H9 (cell line): ENCODE measurements around the gene AKNA. TPM values are rescaled to one million over a fixed set of nuclear protein-coding genes. Genes with fewer than 3 reads are reported as not detected.

Source experiments
- DNase-seq: peaks from one replicate; pipeline ENCODE4 v3.0.0-alpha.2; 2017
- H2AFZ ChIP-seq: one replicate; pipeline ENCODE4 v1.6.1; 2013; ENCODE audit warnings: mild to moderate bottlenecking, low read length, control low read depth, moderate library complexity
- H2AK5ac ChIP-seq: 2 replicates; pipeline ENCODE4 v1.6.1; 2013; ENCODE audit warnings: low read length, control low read depth, mixed read lengths; ENCODE audit not compliant: insufficient read length
- H2BK120ac ChIP-seq: one replicate; pipeline ENCODE4 v1.6.1; 2013; ENCODE audit warnings: low read depth, mild to moderate bottlenecking, low read length, control low read depth, inconsistent platforms; ENCODE audit not compliant: poor library complexity, severe bottlenecking
- H2BK12ac ChIP-seq: 2 replicates; pipeline ENCODE4 v1.6.1; 2013; ENCODE audit warnings: low read length, control low read depth, mixed read lengths, low read depth; ENCODE audit not compliant: insufficient read length
- H2BK15ac ChIP-seq: 2 replicates; pipeline ENCODE4 v1.6.1; 2013; ENCODE audit warnings: low read depth, low read length, control low read depth
- H2BK20ac ChIP-seq: one replicate; pipeline ENCODE4 v1.6.1; 2013; ENCODE audit warnings: low read depth, mild to moderate bottlenecking, low read length, control low read depth, inconsistent platforms; ENCODE audit not compliant: poor library complexity, severe bottlenecking
- H2BK5ac ChIP-seq: 2 replicates; pipeline ENCODE4 v1.6.1; 2013; ENCODE audit warnings: low read length, control low read depth, mixed read lengths; ENCODE audit not compliant: insufficient read length
- H3K14ac ChIP-seq: 2 replicates; pipeline ENCODE4 v1.6.1; 2013; ENCODE audit warnings: low read length, control low read depth; ENCODE audit not compliant: insufficient read depth
- H3K18ac ChIP-seq: 2 replicates; pipeline ENCODE4 v1.6.1; 2013; ENCODE audit warnings: low read depth, mild to moderate bottlenecking, mixed read lengths, low read length, control low read depth; ENCODE audit not compliant: insufficient read length
- H3K23ac ChIP-seq: 2 replicates; pipeline ENCODE4 v1.6.1; 2013; ENCODE audit warnings: low read length, control low read depth, mixed read lengths, low read depth; ENCODE audit not compliant: insufficient read length
- H3K23me2 ChIP-seq: 2 replicates; pipeline ENCODE4 v1.6.1; 2013; ENCODE audit warnings: low read depth, mild to moderate bottlenecking, mixed read lengths, low read length, control low read depth; ENCODE audit not compliant: insufficient read length, poor library complexity, severe bottlenecking
- H3K27ac ChIP-seq: 2 replicates; pipeline ENCODE4 v1.5.1; 2013; ENCODE audit warnings: low read length, control low read depth, mixed read lengths, low read depth; ENCODE audit not compliant: insufficient read length
- H3K27me3 ChIP-seq: 2 replicates; pipeline ENCODE4 v1.6.1; 2013; ENCODE audit warnings: low read length, control low read depth, inconsistent platforms; ENCODE audit not compliant: insufficient read depth
- H3K4ac ChIP-seq: 2 replicates; pipeline ENCODE4 v1.6.1; 2013; ENCODE audit warnings: low read depth, mild to moderate bottlenecking, control low read depth, inconsistent platforms, low read length, moderate library complexity
- H3K4me1 ChIP-seq: 2 replicates; pipeline ENCODE4 v1.6.1; 2013; ENCODE audit warnings: low read length, control low read depth, inconsistent platforms; ENCODE audit not compliant: insufficient read depth
- H3K4me2 ChIP-seq: 2 replicates; pipeline ENCODE4 v1.6.1; 2013; ENCODE audit warnings: low read length, control low read depth, mixed read lengths; ENCODE audit not compliant: insufficient read length, insufficient read depth
- H3K56ac ChIP-seq: 2 replicates; pipeline ENCODE4 v1.6.1; 2013; ENCODE audit warnings: low read depth, mild to moderate bottlenecking, mixed read lengths, low read length, control low read depth; ENCODE audit not compliant: insufficient read length
- H3K79me1 ChIP-seq: 2 replicates; pipeline ENCODE4 v1.6.1; 2013; ENCODE audit warnings: low read depth, mild to moderate bottlenecking, moderate library complexity, low read length, control low read depth, inconsistent platforms; ENCODE audit not compliant: insufficient read depth, poor library complexity, severe bottlenecking
- H3K79me2 ChIP-seq: 2 replicates; pipeline ENCODE4 v1.6.1; 2013; ENCODE audit warnings: low read length, control low read depth, inconsistent platforms; ENCODE audit not compliant: insufficient read depth
- H3K9ac ChIP-seq: 2 replicates; pipeline ENCODE4 v1.6.1; 2013; ENCODE audit warnings: low read length, control low read depth, mixed read lengths; ENCODE audit not compliant: insufficient read length; ENCODE audit errors: extremely low read depth
- H3K9me3 ChIP-seq: one replicate; pipeline ENCODE4 v1.6.1; 2013; ENCODE audit warnings: low read depth, low read length, inconsistent platforms; ENCODE audit not compliant: control insufficient read depth
- H3T11ph ChIP-seq: one replicate; pipeline ENCODE4 v1.6.1; 2013; ENCODE audit warnings: mild to moderate bottlenecking, low read length, control low read depth, inconsistent platforms
- H4K20me1 ChIP-seq: one replicate; pipeline ENCODE4 v1.6.1; 2013; ENCODE audit not compliant: control insufficient read depth, insufficient read length, insufficient read depth
- H4K5ac ChIP-seq: 2 replicates; pipeline ENCODE4 v1.6.1; 2013; ENCODE audit warnings: low read depth, mild to moderate bottlenecking, mixed read lengths, low read length, control low read depth; ENCODE audit not compliant: insufficient read length
- H4K8ac ChIP-seq: replicated peaks from 2 replicates; pipeline ENCODE4 v1.6.1; 2013; ENCODE audit warnings: low read length, control low read depth, mixed read lengths, low read depth; ENCODE audit not compliant: insufficient read length
- H4K91ac ChIP-seq: 2 replicates; pipeline ENCODE4 v1.6.1; 2013; ENCODE audit warnings: low read depth, mild to moderate bottlenecking, moderate library complexity, mixed read lengths, low read length, control low read depth; ENCODE audit not compliant: insufficient read length
- H3K27ac Mint-ChIP-seq, 3 experiments: 2 replicates in 2 of 3; 3 replicates in 1 of 3; pipeline ENCODE4 v1.8.0; 2020 to 2021; ENCODE audit warnings: mixed read lengths in 3 of 3, mild to moderate bottlenecking in 1 of 3, moderate library complexity in 1 of 3
- H3K27me3 Mint-ChIP-seq: 2 replicates; pipeline ENCODE4 v1.8.0; 2021; ENCODE audit warnings: low read depth, mild to moderate bottlenecking, moderate library complexity, mixed read lengths
- H3K36me3 Mint-ChIP-seq, 3 experiments: 2 replicates in 2 of 3; 3 replicates in 1 of 3; pipeline ENCODE4 v1.8.0; 2020 to 2021; ENCODE audit warnings: low read depth in 3 of 3, mixed read lengths in 3 of 3; ENCODE audit not compliant: insufficient read depth in 1 of 3
- H3K4me1 Mint-ChIP-seq, 2 experiments: 2 replicates each; pipeline ENCODE4 v1.8.0; 2020; ENCODE audit warnings: mixed read lengths in 2 of 2
- H3K4me3 Mint-ChIP-seq, 2 experiments: 2 replicates in 1 of 2; 3 replicates in 1 of 2; pipeline ENCODE4 v1.8.0; 2020 to 2021; ENCODE audit warnings: mild to moderate bottlenecking in 2 of 2, mixed read lengths in 2 of 2, moderate library complexity in 1 of 2
- H3K9me3 Mint-ChIP-seq, 2 experiments: 2 replicates in 1 of 2; 3 replicates in 1 of 2; pipeline ENCODE4 v1.8.0; 2020; ENCODE audit warnings: mild to moderate bottlenecking in 2 of 2, mixed read lengths in 2 of 2, moderate library complexity in 1 of 2
- WGBS: extraction: QIAGEN DNeasy Blood & Tissue Kit; methylation state at CpG from one replicate; pipeline ENCODE4 v1.1.7; 2013; ENCODE audit warnings: missing lambda C conversion rate, low lambda C conversion rate, mixed read lengths; ENCODE audit not compliant: insufficient read length; ENCODE audit errors: extremely low coverage; 5-methylcytosine and 5-hydroxymethylcytosine counted together
- total RNA-seq: library from RNA; stranded (reverse); gene quantifications from 2 replicates; pipeline ENCODE4 v1.2.1, GENCODE V29; 2021
- TF ChIP-seq, protein P1 (sequence below): fragments of 200-600 bp; sonication (generic); conservative IDR thresholded peaks from 3 replicates; pipeline ENCODE4 v1.8.0; 2021; ENCODE audit warnings: antibody characterized with exemption, mild to moderate bottlenecking

Gene AKNA
- total RNA-seq, 1 experiment from 2014 or later: 19.7 TPM

DNA sequence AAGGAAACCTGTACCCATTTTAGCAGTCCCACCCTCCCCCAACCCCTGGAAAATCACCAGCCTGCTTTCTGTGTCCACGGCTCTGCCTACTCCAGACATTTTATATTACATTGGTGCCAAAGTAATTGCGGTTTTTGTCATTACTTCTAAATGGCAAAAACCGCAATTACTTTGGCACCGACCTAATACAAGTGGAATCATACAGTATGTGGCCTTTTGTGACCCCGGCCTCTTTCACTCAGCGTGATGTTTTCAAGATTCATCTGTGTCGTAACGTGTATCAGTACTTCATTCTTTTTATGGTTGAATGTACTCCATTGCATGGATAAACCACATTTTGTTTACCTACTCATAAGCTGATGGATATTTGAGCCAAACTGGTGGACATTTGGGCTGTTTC, 74.6 kb downstream of the AKNA start:
- no peak overlapping the region for H4K91ac ChIP-seq
- no peak overlapping the region for H2BK15ac ChIP-seq
- no peak for DNase-seq

More for the DNA sequence above, 74.6 kb downstream of the AKNA start:
- Histone ChIP-seq H3K27me3 (no peaks in the 10 kb centered on the region), H4K20me1 (no peaks in the 10 kb centered on the region), H3K9ac (no peak overlapping the region), H3K23ac (no peak overlapping the region), H3K56ac (no peak overlapping the region), H3K9me3 (no peaks in the 10 kb centered on the region), H3K27ac (no peak overlapping the region), H3K4me2 (no peak overlapping the region), H2BK12ac (no peak overlapping the region), H3K4me1 (no peaks in the 10 kb centered on the region), H2BK20ac (no peak overlapping the region), H3K79me2 (no peaks in the 10 kb centered on the region), H3T11ph (no peak overlapping the region), H3K23me2 (no peaks in the 10 kb centered on the region), H3K4ac (no peak overlapping the region), H4K8ac (no peak overlapping the region), H4K5ac (no peak overlapping the region), H2BK120ac (no peak overlapping the region), H2AK5ac (no peak overlapping the region), H3K14ac (no peak overlapping the region), H3K79me1 (no peaks in the 10 kb centered on the region), H2AFZ (no peak overlapping the region), H3K18ac (no peak overlapping the region), H2BK5ac (no peak overlapping the region)
- TF ChIP-seq, protein P1, sequence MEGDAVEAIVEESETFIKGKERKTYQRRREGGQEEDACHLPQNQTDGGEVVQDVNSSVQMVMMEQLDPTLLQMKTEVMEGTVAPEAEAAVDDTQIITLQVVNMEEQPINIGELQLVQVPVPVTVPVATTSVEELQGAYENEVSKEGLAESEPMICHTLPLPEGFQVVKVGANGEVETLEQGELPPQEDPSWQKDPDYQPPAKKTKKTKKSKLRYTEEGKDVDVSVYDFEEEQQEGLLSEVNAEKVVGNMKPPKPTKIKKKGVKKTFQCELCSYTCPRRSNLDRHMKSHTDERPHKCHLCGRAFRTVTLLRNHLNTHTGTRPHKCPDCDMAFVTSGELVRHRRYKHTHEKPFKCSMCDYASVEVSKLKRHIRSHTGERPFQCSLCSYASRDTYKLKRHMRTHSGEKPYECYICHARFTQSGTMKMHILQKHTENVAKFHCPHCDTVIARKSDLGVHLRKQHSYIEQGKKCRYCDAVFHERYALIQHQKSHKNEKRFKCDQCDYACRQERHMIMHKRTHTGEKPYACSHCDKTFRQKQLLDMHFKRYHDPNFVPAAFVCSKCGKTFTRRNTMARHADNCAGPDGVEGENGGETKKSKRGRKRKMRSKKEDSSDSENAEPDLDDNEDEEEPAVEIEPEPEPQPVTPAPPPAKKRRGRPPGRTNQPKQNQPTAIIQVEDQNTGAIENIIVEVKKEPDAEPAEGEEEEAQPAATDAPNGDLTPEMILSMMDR: no peak
- Mint-ChIP-seq H3K4me3 (no peak overlapping the region), H3K36me3 (peaks cover 0 to 7% (median 0%) of the 10 kb centered on the region in 3 experiments; a peak in 3 of 7 replicates), H3K9me3 (no peaks in the 10 kb centered on the region), H3K4me1 (peaks cover 0 to 5% of the 10 kb centered on the region in 2 experiments; a peak in 3 of 4 replicates), H3K27me3 (no peaks in the 10 kb centered on the region; the same call in none of the 2 replicates), H3K27ac (no peak overlapping the region)
- no CpG with 5 or more reads among the region's 8 CpGs for WGBS
